ENCODE measurements around the gene CDYL2.

CDYL2 gene

DNA sequence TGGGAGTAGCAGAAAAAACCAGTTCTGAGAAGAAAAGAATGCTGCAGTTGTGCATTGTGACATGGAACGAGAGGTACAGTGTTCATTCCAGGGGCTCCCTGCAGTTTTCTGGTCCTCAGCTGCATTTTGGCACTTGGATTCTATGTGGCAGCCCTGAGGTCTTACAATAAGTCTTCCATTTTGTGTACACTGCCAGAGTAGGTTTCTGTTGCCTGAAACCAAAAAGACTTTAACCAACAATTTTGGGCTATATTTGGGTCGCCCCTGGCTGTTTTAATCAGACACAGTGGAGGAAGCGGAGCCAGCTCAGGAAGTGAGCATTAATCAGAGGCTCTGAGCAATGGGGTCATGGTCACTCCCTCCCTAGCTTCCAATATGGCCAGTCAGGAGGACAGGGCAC, 247.9 kb downstream of the CDYL2 start:
- ATAC-seq (replicated peaks; ENCODE audit: extremely low read depth, poor library complexity, severe bottlenecking) (no peak), DNase-seq (ENCODE audit: low spot score in 2 of 2) (no peak)
- Mint-ChIP-seq H3K4me3 (no peak overlapping the region), H3K9me3 (no peaks in the 10 kb centered on the region), H3K4me1 (peaks cover 14% of the 10 kb centered on the region), H3K27me3 (no peaks in the 10 kb centered on the region), H3K27ac (ENCODE audit: low read depth) (no peak overlapping the region), H3K36me3 (ENCODE audit: insufficient read depth) (peaks cover 1% of the 10 kb centered on the region)

DNA sequence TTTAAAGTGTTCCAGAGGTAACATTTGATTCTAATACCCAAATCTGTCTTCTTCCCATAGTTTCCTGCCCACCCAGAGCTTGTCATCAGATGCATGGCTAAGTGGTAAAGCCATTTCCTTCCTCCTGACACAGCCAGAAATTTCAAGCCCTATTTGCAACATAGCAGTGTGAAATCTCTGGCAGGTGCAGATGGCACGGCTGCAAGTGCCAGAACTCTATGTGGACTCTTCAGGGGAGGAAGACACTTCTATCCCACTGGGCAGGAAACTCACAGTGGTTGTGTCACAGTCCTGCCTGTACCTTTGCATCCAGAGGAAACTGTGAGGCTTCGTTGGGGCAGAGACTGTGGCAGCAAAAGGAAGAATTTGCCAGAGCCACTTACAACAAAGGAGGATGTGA, 250.4 kb downstream of the CDYL2 start:
- H3K4me1 Mint-ChIP-seq, result peaks cover 14% of the 10 kb centered on the region
- no peak for ATAC-seq (replicated peaks; ENCODE audit: extremely low read depth, poor library complexity, severe bottlenecking)
- no peak overlapping the region for H3K27ac Mint-ChIP-seq (ENCODE audit: low read depth)
- H3K36me3 Mint-ChIP-seq (ENCODE audit: insufficient read depth), result no peaks in the 10 kb centered on the region
- no peaks in the 10 kb centered on the region for H3K27me3 Mint-ChIP-seq
- H3K9me3 Mint-ChIP-seq, result no peaks in the 10 kb centered on the region
- DNase-seq (ENCODE audit: low spot score in 2 of 2), result no peak
- no peak overlapping the region for H3K4me3 Mint-ChIP-seq

DNA sequence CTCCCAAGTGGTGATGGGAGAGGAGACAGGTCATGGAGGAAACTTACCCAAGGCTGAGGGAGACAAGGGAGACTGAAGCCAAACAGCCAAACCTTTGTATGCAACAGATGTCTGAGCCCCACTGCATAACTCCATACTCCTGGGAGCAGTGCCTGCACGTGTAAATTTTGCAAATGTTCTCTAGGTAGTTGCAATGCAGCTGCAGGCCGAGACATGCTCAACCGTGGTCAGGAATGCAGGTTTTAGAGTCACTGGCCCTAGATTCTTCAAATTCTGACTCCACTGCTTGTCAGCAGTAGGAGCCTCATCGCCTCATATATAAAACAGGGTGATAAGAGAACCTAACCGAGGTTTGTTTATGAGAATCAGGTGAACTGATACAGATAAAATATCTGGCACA, 252.1 kb downstream of the CDYL2 start:
- H3K4me1 Mint-ChIP-seq, result peaks cover 14% of the 10 kb centered on the region
- no peak overlapping the region for H3K27ac Mint-ChIP-seq (ENCODE audit: low read depth)
- no peaks in the 10 kb centered on the region for H3K36me3 Mint-ChIP-seq (ENCODE audit: insufficient read depth)
- DNase-seq (ENCODE audit: low spot score in 2 of 2) (no peak), ATAC-seq (replicated peaks; ENCODE audit: extremely low read depth, poor library complexity, severe bottlenecking) (no peak)
- H3K9me3 Mint-ChIP-seq, result no peaks in the 10 kb centered on the region
- no peaks in the 10 kb centered on the region for H3K27me3 Mint-ChIP-seq
- no peak overlapping the region for H3K4me3 Mint-ChIP-seq
